ENCODE data around the gene TCTN1. TPM values are rescaled to one million over a fixed set of nuclear protein-coding genes. Genes with fewer than 3 reads are reported as not detected.
A peak's percentile ranks its signal among the peaks of the same experiment; 100 is the strongest.
"Not testable (repeated sequence)": the region's sequence is repeated elsewhere in the genome, so short reads cannot be mapped to it uniquely, and the experiment has no call there.

The TCTN1 gene
- total and polyA plus RNA-seq, 2 donors (not counting 1 experiment from before 2014, with no cell fraction given): 49.1 to 69.8 TPM

- no peaks in the 10 kb centered on the region for H3K9me3 Mint-ChIP-seq (ENCODE audit: insufficient read depth)
- TF ChIP-seq, protein P1, sequence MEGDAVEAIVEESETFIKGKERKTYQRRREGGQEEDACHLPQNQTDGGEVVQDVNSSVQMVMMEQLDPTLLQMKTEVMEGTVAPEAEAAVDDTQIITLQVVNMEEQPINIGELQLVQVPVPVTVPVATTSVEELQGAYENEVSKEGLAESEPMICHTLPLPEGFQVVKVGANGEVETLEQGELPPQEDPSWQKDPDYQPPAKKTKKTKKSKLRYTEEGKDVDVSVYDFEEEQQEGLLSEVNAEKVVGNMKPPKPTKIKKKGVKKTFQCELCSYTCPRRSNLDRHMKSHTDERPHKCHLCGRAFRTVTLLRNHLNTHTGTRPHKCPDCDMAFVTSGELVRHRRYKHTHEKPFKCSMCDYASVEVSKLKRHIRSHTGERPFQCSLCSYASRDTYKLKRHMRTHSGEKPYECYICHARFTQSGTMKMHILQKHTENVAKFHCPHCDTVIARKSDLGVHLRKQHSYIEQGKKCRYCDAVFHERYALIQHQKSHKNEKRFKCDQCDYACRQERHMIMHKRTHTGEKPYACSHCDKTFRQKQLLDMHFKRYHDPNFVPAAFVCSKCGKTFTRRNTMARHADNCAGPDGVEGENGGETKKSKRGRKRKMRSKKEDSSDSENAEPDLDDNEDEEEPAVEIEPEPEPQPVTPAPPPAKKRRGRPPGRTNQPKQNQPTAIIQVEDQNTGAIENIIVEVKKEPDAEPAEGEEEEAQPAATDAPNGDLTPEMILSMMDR (IDR thresholded peaks at IDR 0.05): no peak
- no peak for TF ChIP-seq EZH2 (IDR thresholded peaks at IDR 0.05; ENCODE audit: borderline replicate concordance, insufficient read depth, low read depth, low read length, poor library complexity, severe bottlenecking)
- H3K9ac ChIP-seq (ENCODE audit: low read length): peak overlapping the region; percentile 12
- peaks cover 67% of the 10 kb centered on the region for H3K4me1 Mint-ChIP-seq
- peak overlapping the region in 4 of 5 experiments; percentile 6 to 25 (median 18) for H3K4me3 ChIP-seq (ENCODE audit: control extremely low read depth in 1 of 5, extremely low read depth in 1 of 5, insufficient read depth in 1 of 5, low read depth in 2 of 5, low read length in 4 of 5)
- H3K9me3 ChIP-seq (ENCODE audit: control extremely low read depth in 1 of 3, control insufficient read depth in 2 of 3, insufficient read depth in 1 of 3, low read length in 2 of 3): no peaks in the 10 kb centered on the region
- no peaks in the 10 kb centered on the region for H3K27me3 Mint-ChIP-seq
- no peak for DNase-seq
- H2AFZ ChIP-seq (ENCODE audit: insufficient read depth, low read depth, low read length, poor library complexity, severe bottlenecking): peak overlapping the region; percentile 55
- H3K4me3 Mint-ChIP-seq: peak overlapping the region; percentile 63
- ChIA-PET CTCF (interaction anchor here (0.5 to 2.7 kb wide), 6 partner anchors 15 to 485 kb away, joined by 3 to 26 read pairs (median 4); partner anchors contain the start of gene ARPC3), POLR2A (interaction anchor here (1.2 to 1.4 kb wide), 2 partner anchors 15 to 136 kb away, joined by 3 read pairs; no protein-coding TSS in a partner anchor)
- H3K27ac Mint-ChIP-seq: peak overlapping the region; percentile 66
- H3K4me2 ChIP-seq (replicated peaks; ENCODE audit: low read depth, low read length, poor library complexity, severe bottlenecking): peak overlapping the region; percentile 46
- peaks cover 69% of the 10 kb centered on the region for H3K79me2 ChIP-seq (ENCODE audit: control insufficient read depth, insufficient read depth, low read length)
- intact Hi-C loops (cut with micrococcal nuclease): no loop called here
- H4K20me1 ChIP-seq (ENCODE audit: control insufficient read depth, insufficient read depth, low read length, poor library complexity, severe bottlenecking): peaks cover 15% of the 10 kb centered on the region
- WGBS (ENCODE audit: insufficient coverage): 9% methylated on average over 4 of the region's 7 CpGs
- ATAC-seq (ENCODE audit: low read depth): no peak
- H3K27me3 ChIP-seq (replicated peaks in 1 of 4; ENCODE audit: control extremely low read depth in 1 of 4, control insufficient read depth in 3 of 4, insufficient read depth in 4 of 4, low read length in 3 of 4): no peaks in the 10 kb centered on the region
- H3K4me1 ChIP-seq (ENCODE audit: control insufficient read depth in 2 of 2, insufficient read depth in 2 of 2, low read length in 2 of 2): peaks cover 54 to 64% of the 10 kb centered on the region in 2 donors
- H3K36me3 ChIP-seq (replicated peaks in 1 of 2; ENCODE audit: control extremely low read depth in 1 of 2, control insufficient read depth in 1 of 2, extremely low read depth in 1 of 2, insufficient read depth in 2 of 2, low read length in 1 of 2): no peaks in the 10 kb centered on the region
- no peak overlapping the region for H3K27ac ChIP-seq (ENCODE audit: low read length in 2 of 2)
These were observed 28.6 kb upstream of the TCTN1 start for GRCh38 chr12:110585231-110585799.

DNA sequence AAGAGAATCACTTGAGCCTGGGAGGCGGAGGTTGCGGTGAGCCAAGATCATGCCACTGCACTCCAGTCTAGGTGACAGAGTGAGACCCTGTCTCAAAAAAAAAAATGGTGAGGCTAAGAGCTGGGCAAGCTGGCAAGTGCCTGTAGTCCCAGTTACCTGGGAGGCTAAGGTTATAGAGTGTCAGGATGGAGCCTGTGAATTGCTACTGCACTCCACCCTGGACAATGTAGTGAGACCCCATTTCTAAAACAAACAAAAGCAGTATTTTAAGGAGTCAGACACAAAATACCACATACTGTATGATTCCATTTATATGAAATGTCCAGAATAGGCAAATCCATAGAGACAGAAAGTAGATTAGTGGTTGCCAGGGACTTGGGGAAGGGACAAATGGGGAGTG lies 26.8 kb upstream of the TCTN1 start:
- H3K9me3 Mint-ChIP-seq (ENCODE audit: insufficient read depth); H3K27ac ChIP-seq (ENCODE audit: low read length in 2 of 2); H4K20me1 ChIP-seq (ENCODE audit: control insufficient read depth, insufficient read depth, low read length, poor library complexity, severe bottlenecking); DNase-seq; H3K4me2 ChIP-seq (replicated peaks; ENCODE audit: low read depth, low read length, poor library complexity, severe bottlenecking); H3K9ac ChIP-seq (ENCODE audit: low read length); H3K9me3 ChIP-seq (ENCODE audit: control extremely low read depth in 1 of 3, control insufficient read depth in 2 of 3, insufficient read depth in 1 of 3, low read length in 2 of 3); H3K27me3 ChIP-seq (replicated peaks in 1 of 4; ENCODE audit: control extremely low read depth in 1 of 4, control insufficient read depth in 3 of 4, insufficient read depth in 4 of 4, low read length in 3 of 4); ATAC-seq (ENCODE audit: low read depth); H3K36me3 ChIP-seq (replicated peaks in 1 of 2; ENCODE audit: control extremely low read depth in 1 of 2, control insufficient read depth in 1 of 2, extremely low read depth in 1 of 2, insufficient read depth in 2 of 2, low read length in 1 of 2); H3K27me3 Mint-ChIP-seq; H2AFZ ChIP-seq (ENCODE audit: insufficient read depth, low read depth, low read length, poor library complexity, severe bottlenecking); intact Hi-C loops (cut with micrococcal nuclease); H3K4me3 Mint-ChIP-seq; H3K4me3 ChIP-seq (ENCODE audit: control extremely low read depth in 1 of 5, extremely low read depth in 1 of 5, insufficient read depth in 1 of 5, low read depth in 2 of 5, low read length in 4 of 5): not testable (repeated sequence)
- ChIA-PET POLR2A (interaction anchor here (0.6 kb wide), 1 partner anchor 431 kb away, joined by 3 read pairs; no protein-coding TSS in a partner anchor), CTCF (interaction anchor here (1.1 to 8.1 kb wide), 3 partner anchors 14 to 137 kb away, joined by 3 to 81 read pairs (median 4); partner anchors contain the start of gene ARPC3)
- H3K4me1 Mint-ChIP-seq: peaks cover 69% of the 10 kb centered on the region
- WGBS (ENCODE audit: insufficient coverage): 95% methylated on average over 2 of the region's 2 CpGs
- H3K27ac Mint-ChIP-seq: peak overlapping the region; percentile 26
- H3K4me1 ChIP-seq (ENCODE audit: control insufficient read depth in 2 of 2, insufficient read depth in 2 of 2, low read length in 2 of 2): peaks cover 60 to 67% of the 10 kb centered on the region in 2 donors
- H3K79me2 ChIP-seq (ENCODE audit: control insufficient read depth, insufficient read depth, low read length): peaks cover 54% of the 10 kb centered on the region
